ENCODE measurements around the gene APOL2.
"Not testable (repeated sequence)": the region's sequence is repeated elsewhere in the genome, so short reads cannot be mapped to it uniquely, and the experiment has no call there.

The APOL2 gene

GRCh38 chr22:36206255-36206654 lies 33.1 kb downstream of the APOL2 start:
- DNase-seq (ENCODE audit: low spot score in 2 of 2) = no peak
- Mint-ChIP-seq H3K9me3 (peaks cover 4% of the 10 kb centered on the region), H3K36me3 (no peaks in the 10 kb centered on the region), H3K4me3 (no peak overlapping the region), H3K27ac (no peak overlapping the region), H3K4me1 (peaks cover 5% of the 10 kb centered on the region)
- no peak for ATAC-seq

- not testable (repeated sequence) for H3K4me1 Mint-ChIP-seq; H3K27ac Mint-ChIP-seq; DNase-seq (ENCODE audit: low spot score in 2 of 2); H3K9me3 Mint-ChIP-seq; H3K36me3 Mint-ChIP-seq; H3K4me3 Mint-ChIP-seq; ATAC-seq
Observed at GRCh38 chr22:36205573-36205972, 33.8 kb downstream of the APOL2 start.

- Mint-ChIP-seq H3K4me3 (no peak overlapping the region), H3K27ac (peak overlapping the region; percentile 8), H3K9me3 (peaks cover 4% of the 10 kb centered on the region), H3K4me1 (no peaks in the 10 kb centered on the region), H3K36me3 (no peaks in the 10 kb centered on the region)
- ATAC-seq (no peak), DNase-seq (ENCODE audit: low spot score in 2 of 2) (no peak)
Observed at GRCh38 chr22:36204632-36205015, 34.7 kb downstream of the APOL2 start.

GRCh38 chr22:36204001-36204631 lies 35.2 kb downstream of the APOL2 start:
- DNase-seq (ENCODE audit: low spot score in 2 of 2) = no peak
- Mint-ChIP-seq H3K9me3 (peaks cover under 1% of the 10 kb centered on the region), H3K27ac (peak overlapping the region; percentile 8), H3K4me3 (no peak overlapping the region), H3K4me1 (peaks cover 3% of the 10 kb centered on the region), H3K36me3 (no peaks in the 10 kb centered on the region)
- no peak for ATAC-seq

- not testable (repeated sequence) for H3K4me1 Mint-ChIP-seq; H3K27ac Mint-ChIP-seq; H3K36me3 Mint-ChIP-seq; ATAC-seq; H3K4me3 Mint-ChIP-seq; DNase-seq (ENCODE audit: low spot score in 2 of 2); H3K9me3 Mint-ChIP-seq
Observed at GRCh38 chr22:36203441-36203840, 35.9 kb downstream of the APOL2 start.

GRCh38 chr22:36202906-36203305 lies 36.4 kb downstream of the APOL2 start:
- not testable (repeated sequence) for DNase-seq (ENCODE audit: low spot score in 2 of 2); H3K4me3 Mint-ChIP-seq; H3K27ac Mint-ChIP-seq; H3K9me3 Mint-ChIP-seq; H3K36me3 Mint-ChIP-seq; ATAC-seq
- peaks cover 15% of the 10 kb centered on the region for H3K4me1 Mint-ChIP-seq

GRCh38 chr22:36201630-36202319 lies 37.6 kb downstream of the APOL2 start, which contains the start of gene APOL4:
Gene APOL4 (minus strand): TSS chr22:36201809. CDS start chr22:36201734, 75 bp downstream.
- no peak for ATAC-seq
- DNase-seq (ENCODE audit: low spot score in 2 of 2) = no peak
- H3K36me3 Mint-ChIP-seq = peaks cover 6% of the 10 kb centered on the region
- peak within 1 kb of the TSS; percentile 26 for H3K4me3 Mint-ChIP-seq
- H3K9me3 Mint-ChIP-seq = no peaks in the 10 kb centered on the region
- H3K4me1 Mint-ChIP-seq = peaks cover 26% of the 10 kb centered on the region
- H3K27ac Mint-ChIP-seq = no peak within 1 kb of the TSS

- Mint-ChIP-seq H3K4me3 (peak overlapping the region; percentile 26), H3K4me1 (peaks cover 29% of the 10 kb centered on the region)
- H3K36me3 Mint-ChIP-seq; DNase-seq (ENCODE audit: low spot score in 2 of 2); H3K9me3 Mint-ChIP-seq; ATAC-seq; H3K27ac Mint-ChIP-seq: not testable (repeated sequence)
Observed at GRCh38 chr22:36201025-36201424, 38.3 kb downstream of the APOL2 start.

GRCh38 chr22:36199001-36199551 lies 40.3 kb downstream of the APOL2 start:
- Mint-ChIP-seq H3K27ac (peak overlapping the region; percentile 65), H3K9me3 (no peaks in the 10 kb centered on the region), H3K4me3 (no peak overlapping the region), H3K36me3 (peaks cover 6% of the 10 kb centered on the region), H3K4me1 (peaks cover 35% of the 10 kb centered on the region)
- DNase-seq (ENCODE audit: low spot score in 2 of 2) = no peak
- no peak for ATAC-seq

- no peak for DNase-seq (ENCODE audit: low spot score in 2 of 2)
- peaks cover 6% of the 10 kb centered on the region for H3K36me3 Mint-ChIP-seq
- H3K9me3 Mint-ChIP-seq = no peaks in the 10 kb centered on the region
- peak overlapping the region; percentile 65 for H3K27ac Mint-ChIP-seq
- peaks cover 35% of the 10 kb centered on the region for H3K4me1 Mint-ChIP-seq
- no peak for ATAC-seq
- peak overlapping the region; percentile 42 for H3K4me3 Mint-ChIP-seq
Observed at GRCh38 chr22:36198536-36198935, 40.8 kb downstream of the APOL2 start.

GRCh38 chr22:36197514-36198146 lies 41.7 kb downstream of the APOL2 start:
- H3K9me3 Mint-ChIP-seq = no peaks in the 10 kb centered on the region
- H3K27ac Mint-ChIP-seq = peak overlapping the region; percentile 65
- peak overlapping the region; percentile 42 for H3K4me3 Mint-ChIP-seq
- ATAC-seq (peak; percentile 76), DNase-seq (ENCODE audit: low spot score in 2 of 2) (peak in 1 of 2 donors; percentile 66)
- H3K4me1 Mint-ChIP-seq = peaks cover 35% of the 10 kb centered on the region
- peaks cover 6% of the 10 kb centered on the region for H3K36me3 Mint-ChIP-seq

- Mint-ChIP-seq H3K4me1 (peaks cover 35% of the 10 kb centered on the region), H3K27ac (peak overlapping the region; percentile 65), H3K36me3 (peaks cover 6% of the 10 kb centered on the region), H3K4me3 (peak overlapping the region; percentile 42), H3K9me3 (no peaks in the 10 kb centered on the region)
- ATAC-seq (no peak), DNase-seq (ENCODE audit: low spot score in 2 of 2) (no peak)
Observed at GRCh38 chr22:36197065-36197440, 42.3 kb downstream of the APOL2 start.

GRCh38 chr22:36196254-36197064 lies 42.9 kb downstream of the APOL2 start:
- H3K27ac Mint-ChIP-seq = peak overlapping the region; percentile 67
- no peaks in the 10 kb centered on the region for H3K9me3 Mint-ChIP-seq
- peaks cover 35% of the 10 kb centered on the region for H3K4me1 Mint-ChIP-seq
- no peak for ATAC-seq
- DNase-seq (ENCODE audit: low spot score in 2 of 2) = no peak
- H3K4me3 Mint-ChIP-seq = peak overlapping the region; percentile 42
- peaks cover 6% of the 10 kb centered on the region for H3K36me3 Mint-ChIP-seq

GRCh38 chr22:36194971-36195370 lies 44.4 kb downstream of the APOL2 start:
- DNase-seq (ENCODE audit: low spot score in 2 of 2) (no peak), ATAC-seq (peak; percentile 63)
- Mint-ChIP-seq H3K36me3 (peaks cover 6% of the 10 kb centered on the region), H3K9me3 (no peaks in the 10 kb centered on the region), H3K27ac (no peak overlapping the region), H3K4me3 (no peak overlapping the region), H3K4me1 (peaks cover 35% of the 10 kb centered on the region)

- peaks cover 35% of the 10 kb centered on the region for H3K4me1 Mint-ChIP-seq
- H3K27ac Mint-ChIP-seq = no peak overlapping the region
Observed at GRCh38 chr22:36194385-36194784, 44.9 kb downstream of the APOL2 start.

More at GRCh38 chr22:36194385-36194784, 44.9 kb downstream of the APOL2 start:
- DNase-seq (ENCODE audit: low spot score in 2 of 2) (no peak), ATAC-seq (no peak)
- H3K9me3 Mint-ChIP-seq = no peaks in the 10 kb centered on the region
- H3K4me3 Mint-ChIP-seq = no peak overlapping the region
- peaks cover 6% of the 10 kb centered on the region for H3K36me3 Mint-ChIP-seq

Data from stimulated activated effector memory CD8-positive, alpha-beta T cell treated with anti-CD3 and anti-CD28 coated beads, Interleukin-12 subunit alpha, Interleukin-12 subunit beta, amount 100 ng/mL, for 72 hours (primary cell).